Measurements from ENCODE around the gene ATP2B1.

Gene ATP2B1

GRCh38 chr12:89657066-89657465, 51.6 kb downstream of the ATP2B1 start:
- Mint-ChIP-seq H3K27ac (no peak overlapping the region), H3K36me3 (ENCODE audit: insufficient read depth) (peaks cover 18% of the 10 kb centered on the region), H3K4me3 (no peak overlapping the region), H3K4me1 (ENCODE audit: low read depth in 2 of 2) (peaks cover 21 to 51% of the 10 kb centered on the region in 2 donors), H3K27me3 (no peaks in the 10 kb centered on the region), H3K9me3 (no peaks in the 10 kb centered on the region)
- ATAC-seq (replicated peaks) (no peak), DNase-seq (no peak)

GRCh38 chr12:89655841-89656240, 52.8 kb downstream of the ATP2B1 start:
- H3K27me3 Mint-ChIP-seq = no peaks in the 10 kb centered on the region
- peaks cover 13% of the 10 kb centered on the region for H3K36me3 Mint-ChIP-seq (ENCODE audit: insufficient read depth)
- H3K9me3 Mint-ChIP-seq = no peaks in the 10 kb centered on the region
- no peak for DNase-seq
- no peak for ATAC-seq (replicated peaks)
- no peak overlapping the region for H3K4me3 Mint-ChIP-seq
- H3K4me1 Mint-ChIP-seq (ENCODE audit: low read depth in 2 of 2) = peaks cover 20 to 46% of the 10 kb centered on the region in 2 donors
- no peak overlapping the region for H3K27ac Mint-ChIP-seq

DNA sequence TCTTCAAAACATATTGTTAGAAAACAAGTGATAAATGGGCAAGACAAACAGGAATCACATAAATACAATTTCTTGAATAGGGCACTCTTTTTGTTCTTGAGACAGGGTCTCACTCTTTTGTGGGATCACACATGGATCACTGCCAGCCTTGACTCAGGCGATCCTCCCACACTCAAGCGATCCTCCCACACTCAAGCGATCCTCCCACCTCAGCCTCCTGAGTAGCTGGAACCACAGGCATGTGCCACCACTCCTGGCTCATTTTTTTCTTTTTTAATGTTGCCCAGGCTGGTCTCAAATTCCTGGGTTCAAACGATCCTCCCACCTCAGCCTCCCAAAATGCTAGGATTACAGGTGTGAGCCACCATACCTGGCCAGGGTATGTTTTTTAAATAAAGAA, 57.4 kb downstream of the ATP2B1 start:
- Mint-ChIP-seq H3K4me3 (no peak overlapping the region), H3K4me1 (ENCODE audit: low read depth in 2 of 2) (peaks cover 24 to 32% of the 10 kb centered on the region in 2 donors), H3K36me3 (ENCODE audit: insufficient read depth) (peaks cover 20% of the 10 kb centered on the region), H3K27me3 (no peaks in the 10 kb centered on the region), H3K27ac (no peak overlapping the region), H3K9me3 (no peaks in the 10 kb centered on the region)
- DNase-seq = no peak
- no peak for ATAC-seq (replicated peaks)

DNA sequence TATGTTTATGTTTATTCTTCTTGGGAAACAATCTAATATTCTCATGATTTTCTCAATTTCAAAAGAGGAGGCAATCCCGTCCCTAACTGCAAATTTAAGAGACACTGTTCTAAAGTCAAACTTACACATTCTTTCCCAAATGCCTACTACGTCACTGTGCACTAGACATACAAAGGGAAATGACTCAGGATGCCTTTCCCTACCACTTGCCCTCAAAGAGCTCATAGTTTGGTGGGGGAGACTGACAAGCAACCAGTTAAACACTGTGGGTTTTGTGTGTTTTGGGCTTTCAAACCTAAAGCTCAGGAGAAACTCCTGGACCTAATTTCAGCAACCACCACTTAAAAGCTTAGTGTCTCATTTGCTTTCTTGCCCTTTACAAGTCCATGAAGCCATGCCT, 58.4 kb downstream of the ATP2B1 start:
- peaks cover 17% of the 10 kb centered on the region for H3K36me3 Mint-ChIP-seq (ENCODE audit: insufficient read depth)
- DNase-seq (no peak), ATAC-seq (replicated peaks) (no peak)
- peaks cover 31 to 37% of the 10 kb centered on the region in 2 donors for H3K4me1 Mint-ChIP-seq (ENCODE audit: low read depth in 2 of 2)
- H3K4me3 Mint-ChIP-seq = no peak overlapping the region
- H3K9me3 Mint-ChIP-seq = no peaks in the 10 kb centered on the region
- no peak overlapping the region for H3K27ac Mint-ChIP-seq
- H3K27me3 Mint-ChIP-seq = no peaks in the 10 kb centered on the region

GRCh38 chr12:89649820-89650219, 58.8 kb downstream of the ATP2B1 start:
- no peak for ATAC-seq (replicated peaks)
- Mint-ChIP-seq H3K9me3 (no peaks in the 10 kb centered on the region), H3K4me1 (ENCODE audit: low read depth in 2 of 2) (peaks cover 33 to 40% of the 10 kb centered on the region in 2 donors)

DNA sequence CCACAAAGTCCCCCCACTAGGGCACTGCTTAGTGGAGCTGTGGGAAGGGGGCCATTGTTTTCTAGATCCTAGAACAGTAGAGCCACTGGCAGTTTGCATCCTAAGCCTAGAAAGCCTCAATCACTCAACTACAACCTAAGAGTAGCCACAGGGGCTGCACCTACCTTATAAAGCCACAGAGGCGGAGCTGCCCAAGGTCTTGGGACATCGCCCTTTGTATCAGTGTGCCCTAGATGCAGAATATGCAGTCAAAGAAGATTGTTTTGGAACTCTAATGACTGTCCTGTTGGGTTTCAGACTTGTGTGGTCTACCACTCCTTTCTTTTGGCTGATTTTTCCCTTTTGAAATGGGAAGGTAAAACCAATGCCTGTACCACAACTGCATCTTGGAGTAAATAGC, 59.5 kb downstream of the ATP2B1 start:
- ATAC-seq (replicated peaks) (no peak), DNase-seq (no peak)
- Mint-ChIP-seq H3K27ac (no peak overlapping the region), H3K4me3 (no peak overlapping the region), H3K4me1 (ENCODE audit: low read depth in 2 of 2) (peaks cover 37 to 46% of the 10 kb centered on the region in 2 donors), H3K9me3 (no peaks in the 10 kb centered on the region), H3K36me3 (ENCODE audit: insufficient read depth) (peaks cover 14% of the 10 kb centered on the region), H3K27me3 (no peaks in the 10 kb centered on the region)

More at GRCh38 chr12:89649820-89650219, 58.8 kb downstream of the ATP2B1 start:
- no peak for DNase-seq
- H3K27ac Mint-ChIP-seq = no peak overlapping the region
- no peaks in the 10 kb centered on the region for H3K27me3 Mint-ChIP-seq
- no peak overlapping the region for H3K4me3 Mint-ChIP-seq
- peaks cover 15% of the 10 kb centered on the region for H3K36me3 Mint-ChIP-seq (ENCODE audit: insufficient read depth)

- H3K4me1 Mint-ChIP-seq (ENCODE audit: low read depth in 2 of 2) = peaks cover 44 to 54% of the 10 kb centered on the region in 2 donors
- ATAC-seq (replicated peaks) = no peak
These were observed 60.3 kb downstream of the ATP2B1 start for GRCh38 chr12:89648211-89648930.

DNA sequence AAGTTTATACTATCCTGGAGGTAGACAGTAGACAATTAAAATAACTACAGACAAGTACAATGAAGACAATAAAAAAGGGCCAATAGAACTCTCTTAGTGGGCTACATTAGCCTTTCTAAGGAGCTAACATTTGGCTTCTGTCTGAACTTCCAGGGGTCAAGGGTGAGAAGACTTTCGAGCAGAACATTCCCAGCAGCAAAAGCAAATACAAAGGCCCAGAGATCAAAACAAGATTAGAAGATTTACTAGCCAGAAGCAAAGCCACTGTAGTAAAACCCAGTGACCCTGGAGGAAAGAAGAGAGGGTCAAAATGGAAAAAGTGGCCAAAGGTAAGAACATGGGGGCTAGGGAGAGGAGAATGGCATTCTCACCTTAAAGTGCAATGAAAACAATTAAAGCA, 63.2 kb downstream of the ATP2B1 start:
- ATAC-seq (replicated peaks) (no peak), DNase-seq (no peak)
- H3K27me3 Mint-ChIP-seq = no peaks in the 10 kb centered on the region
- H3K9me3 Mint-ChIP-seq = no peaks in the 10 kb centered on the region
- H3K27ac Mint-ChIP-seq = peak overlapping the region; percentile 16 to 25
- peaks cover 33% of the 10 kb centered on the region for H3K36me3 Mint-ChIP-seq (ENCODE audit: insufficient read depth)
- H3K4me3 Mint-ChIP-seq = no peak overlapping the region
- peaks cover 43 to 54% of the 10 kb centered on the region in 2 donors for H3K4me1 Mint-ChIP-seq (ENCODE audit: low read depth in 2 of 2)

More at GRCh38 chr12:89648211-89648930, 60.3 kb downstream of the ATP2B1 start:
- Mint-ChIP-seq H3K36me3 (ENCODE audit: insufficient read depth) (peaks cover 17% of the 10 kb centered on the region), H3K27ac (peak overlapping the region; percentile 10 to 39), H3K27me3 (no peaks in the 10 kb centered on the region), H3K9me3 (no peaks in the 10 kb centered on the region), H3K4me3 (no peak overlapping the region)
- no peak for DNase-seq

GRCh38 chr12:89642959-89643358, 65.7 kb downstream of the ATP2B1 start:
- ATAC-seq (replicated peaks) (no peak), DNase-seq (no peak)
- Mint-ChIP-seq H3K27me3 (no peaks in the 10 kb centered on the region), H3K9me3 (no peaks in the 10 kb centered on the region), H3K36me3 (ENCODE audit: insufficient read depth) (peaks cover 30% of the 10 kb centered on the region), H3K4me3 (no peak overlapping the region), H3K27ac (no peak overlapping the region), H3K4me1 (ENCODE audit: low read depth in 2 of 2) (peaks cover 33 to 46% of the 10 kb centered on the region in 2 donors)

GRCh38 chr12:89636776-89637160, 71.9 kb downstream of the ATP2B1 start:
- ATAC-seq (replicated peaks) = no peak
- H3K4me1 Mint-ChIP-seq (ENCODE audit: low read depth in 2 of 2) = peaks cover 9 to 24% of the 10 kb centered on the region in 2 donors
- no peaks in the 10 kb centered on the region for H3K9me3 Mint-ChIP-seq
- H3K27me3 Mint-ChIP-seq = no peaks in the 10 kb centered on the region
- peaks cover 40% of the 10 kb centered on the region for H3K36me3 Mint-ChIP-seq (ENCODE audit: insufficient read depth)
- DNase-seq = no peak
- H3K27ac Mint-ChIP-seq = peak overlapping the region in 1 of 2 donors; percentile 86
- no peak overlapping the region for H3K4me3 Mint-ChIP-seq

- Mint-ChIP-seq H3K4me3 (no peak overlapping the region), H3K4me1 (ENCODE audit: low read depth in 2 of 2) (peaks cover 9 to 24% of the 10 kb centered on the region in 2 donors), H3K36me3 (ENCODE audit: insufficient read depth) (peaks cover 39% of the 10 kb centered on the region), H3K9me3 (no peaks in the 10 kb centered on the region), H3K27ac (peak overlapping the region in 1 of 2 donors; percentile 86), H3K27me3 (no peaks in the 10 kb centered on the region)
- DNase-seq (no peak), ATAC-seq (replicated peaks) (no peak)
These were observed 72.4 kb downstream of the ATP2B1 start for GRCh38 chr12:89636052-89636775.

GRCh38 chr12:89634508-89634907, 74.1 kb downstream of the ATP2B1 start:
- no peaks in the 10 kb centered on the region for H3K9me3 Mint-ChIP-seq
- peaks cover 34% of the 10 kb centered on the region for H3K36me3 Mint-ChIP-seq (ENCODE audit: insufficient read depth)
- ATAC-seq (replicated peaks) (no peak), DNase-seq (no peak)
- H3K4me3 Mint-ChIP-seq = no peak overlapping the region
- H3K27ac Mint-ChIP-seq = peak overlapping the region in 1 of 2 donors; percentile 49
- no peaks in the 10 kb centered on the region for H3K27me3 Mint-ChIP-seq
- peaks cover 6 to 17% of the 10 kb centered on the region in 2 donors for H3K4me1 Mint-ChIP-seq (ENCODE audit: low read depth in 2 of 2)

DNA sequence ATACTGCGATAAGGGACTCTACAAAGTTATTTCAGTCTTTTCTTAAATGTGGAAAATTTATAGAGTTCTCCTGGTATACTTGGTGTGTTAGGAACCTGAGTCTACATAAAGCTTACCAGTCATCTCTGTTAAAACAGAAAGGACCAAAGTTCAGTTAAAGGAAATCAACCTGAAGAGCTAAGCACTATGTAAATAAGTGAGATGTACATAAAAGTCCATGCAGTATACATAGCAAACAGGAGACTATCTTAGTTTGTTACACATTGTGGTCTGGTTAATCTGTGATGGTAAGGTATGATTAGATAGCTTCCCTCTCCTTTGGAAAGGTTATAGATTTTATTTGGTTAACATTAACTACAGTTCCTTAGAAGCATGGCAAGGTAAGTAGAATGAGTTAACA, 75.9 kb downstream of the ATP2B1 start:
- H3K9me3 Mint-ChIP-seq = no peaks in the 10 kb centered on the region
- H3K4me1 Mint-ChIP-seq (ENCODE audit: low read depth in 2 of 2) = peaks cover 6 to 17% of the 10 kb centered on the region in 2 donors
- DNase-seq = no peak
- H3K4me3 Mint-ChIP-seq = no peak overlapping the region
- no peaks in the 10 kb centered on the region for H3K27me3 Mint-ChIP-seq
- no peak for ATAC-seq (replicated peaks)
- H3K27ac Mint-ChIP-seq = no peak overlapping the region
- H3K36me3 Mint-ChIP-seq (ENCODE audit: insufficient read depth) = peaks cover 37% of the 10 kb centered on the region

DNA sequence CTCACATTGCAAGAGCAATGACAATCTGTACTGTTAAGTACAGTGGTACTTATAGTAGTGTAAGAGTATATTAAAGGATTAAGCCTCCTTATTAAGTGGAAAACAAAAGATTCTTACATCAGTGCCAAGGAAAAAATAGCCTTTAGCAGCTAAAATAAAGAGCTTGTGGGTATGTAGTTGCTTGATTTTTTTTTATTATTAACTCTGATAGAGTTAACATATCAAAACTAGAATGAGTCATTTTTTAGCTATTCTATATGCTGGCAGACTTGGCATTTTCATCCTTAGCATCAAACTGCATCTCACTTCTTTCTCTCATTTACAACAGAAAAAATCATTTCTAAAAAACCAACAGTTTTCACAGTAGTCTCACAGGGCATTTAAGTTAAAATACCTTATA, 86.5 kb downstream of the ATP2B1 start:
- H3K36me3 Mint-ChIP-seq (ENCODE audit: insufficient read depth) = peaks cover 58% of the 10 kb centered on the region
- H3K27ac Mint-ChIP-seq = no peak overlapping the region

More for the DNA sequence above, 86.5 kb downstream of the ATP2B1 start:
- ATAC-seq (replicated peaks) (no peak), DNase-seq (no peak)
- Mint-ChIP-seq H3K4me1 (ENCODE audit: low read depth in 2 of 2) (peaks cover 9 to 26% of the 10 kb centered on the region in 2 donors), H3K9me3 (no peaks in the 10 kb centered on the region), H3K4me3 (no peak overlapping the region), H3K27me3 (no peaks in the 10 kb centered on the region)

Measured in effector memory CD8-positive, alpha-beta T cell (primary cell).